NCI-H128 (cell line): ENCODE data around the gene NSD2.

Source experiments
- DNase-seq: peaks from one replicate; lab custom pipeline; 2025; ENCODE audit not compliant: unreplicated experiment; lab: John Stamatoyannopoulos, UW

Gene NSD2

GRCh38 chr4:1967512-1968149 is 96.4 kb downstream of the NSD2 start:
- no peak for DNase-seq

- no peak for DNase-seq
Measured at GRCh38 chr4:1968686-1969295, 97.6 kb downstream of the NSD2 start.

- no peak for DNase-seq
Measured at GRCh38 chr4:1969928-1970723, 98.9 kb downstream of the NSD2 start.

- DNase-seq, result no peak
Measured at GRCh38 chr4:1970926-1971325, 99.7 kb downstream of the NSD2 start.

GRCh38 chr4:1971456-1972200 is 100.4 kb downstream of the NSD2 start:
- DNase-seq, result no peak

- no peak for DNase-seq
Measured at GRCh38 chr4:1972414-1972813, 101.2 kb downstream of the NSD2 start.

- DNase-seq, result no peak
Measured at GRCh38 chr4:1973218-1973617, 102.0 kb downstream of the NSD2 start.

GRCh38 chr4:1973661-1974060 is 102.5 kb downstream of the NSD2 start:
- no peak for DNase-seq

- DNase-seq, result no peak
Measured at GRCh38 chr4:1974840-1975239, 103.6 kb downstream of the NSD2 start.

- DNase-seq, result no peak
Measured at GRCh38 chr4:1975391-1975801, 104.2 kb downstream of the NSD2 start.

- DNase-seq, result no peak
Measured at GRCh38 chr4:1975880-1976279, 104.7 kb downstream of the NSD2 start.

- DNase-seq, result no peak
Measured at GRCh38 chr4:1976416-1977352, 105.5 kb downstream of the NSD2 start.

GRCh38 chr4:1978226-1978625 is 107.0 kb downstream of the NSD2 start:
- DNase-seq, result no peak

- DNase-seq, result no peak
Measured at GRCh38 chr4:1978741-1979476, 107.7 kb downstream of the NSD2 start.

- no peak for DNase-seq
Measured at GRCh38 chr4:1979477-1980196, 108.4 kb downstream of the NSD2 start.

GRCh38 chr4:1980561-1981041 is 109.4 kb downstream of the NSD2 start:
- no peak for DNase-seq

GRCh38 chr4:1981251-1982058 is 110.3 kb downstream of the NSD2 start:
- DNase-seq, result no peak
